SK-N-MC (cell line): ENCODE measurements around the gene RAD23A.
"Not testable (repeated sequence)": the region's sequence is repeated elsewhere in the genome, so short reads cannot be mapped to it uniquely, and the experiment has no call there.

Experiments
- DNase-seq: peaks from one replicate; pipeline ENCODE4 v3.0.0-alpha.2; 2011; ENCODE audit warnings: low read depth, low spot score
- H3K27ac ChIP-seq: fragments of 200-600 bp; sonication (generic); 2 replicates; pipeline ENCODE4 v1.5.1; 2016; ENCODE audit warnings: mixed run types
- H3K36me3 ChIP-seq: fragments of 200-600 bp; sonication (generic); 2 replicates; pipeline ENCODE4 v1.6.1; 2017; ENCODE audit warnings: antibody characterized with exemption, low read length, mixed read lengths; ENCODE audit not compliant: insufficient read depth
- H3K4me3 ChIP-seq: fragments of 200-600 bp; sonication (generic); 2 replicates; pipeline ENCODE4 v1.5.1; 2016
- H3K9ac ChIP-seq: fragments of 200-600 bp; sonication (generic); 2 replicates; pipeline ENCODE4 v1.8.0; 2017; ENCODE audit warnings: mixed run types, mixed read lengths; ENCODE audit not compliant: insufficient read length
- H3K9me3 ChIP-seq: fragments of 200-600 bp; sonication (generic); 2 replicates; pipeline ENCODE4 v1.6.1; 2017; ENCODE audit warnings: low read depth, mild to moderate bottlenecking, antibody characterized with exemption, low read length, moderate library complexity, mixed read lengths
- EZH2 ChIP-seq: fragments of 200-600 bp; sonication (generic); IDR thresholded peaks from one replicate; pipeline ENCODE4 v1.6.1; 2017; ENCODE audit warnings: antibody characterized with exemption
- FOXP2 ChIP-seq: optimal IDR thresholded peaks from 2 replicates; pipeline ENCODE3; 2011; ENCODE audit warnings: mild to moderate bottlenecking, moderate library complexity; ENCODE audit not compliant: insufficient read depth; ENCODE audit errors: extremely low read length, control extremely low read depth
- POLR2AphosphoS5 ChIP-seq: IDR thresholded peaks from 2 replicates; pipeline ENCODE4 v1.6.1; 2012; ENCODE audit warnings: mild to moderate bottlenecking, low read depth, low read length, borderline replicate concordance

Gene RAD23A

DNA sequence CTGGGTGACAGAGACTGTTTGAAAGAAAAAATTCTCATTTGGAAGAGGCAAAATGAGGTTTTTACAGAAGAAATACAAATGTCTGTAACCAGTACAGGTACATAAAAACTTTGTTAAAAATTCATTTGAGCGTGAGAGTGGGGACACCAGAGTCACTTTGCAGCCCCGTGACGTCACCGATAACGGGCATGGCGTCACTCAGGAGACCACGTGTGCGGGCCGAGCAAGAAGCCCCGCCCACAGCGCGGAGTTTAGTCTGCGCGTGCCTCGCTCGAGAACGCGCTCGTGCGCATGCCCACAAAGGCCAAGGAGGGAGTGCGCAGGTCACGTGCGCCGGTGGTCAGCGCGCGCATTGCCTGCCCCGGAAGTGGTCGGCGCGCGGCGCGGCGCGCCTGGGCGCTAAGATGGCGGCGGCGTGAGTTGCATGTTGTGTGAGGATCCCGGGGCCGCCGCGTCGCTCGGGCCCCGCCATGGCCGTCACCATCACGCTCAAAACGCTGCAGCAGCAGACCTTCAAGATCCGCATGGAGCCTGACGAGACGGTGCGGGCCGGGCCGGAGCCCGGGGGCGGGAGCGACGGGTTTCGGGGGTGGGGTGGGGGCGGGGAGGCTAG, at the start of gene RAD23A:
Gene RAD23A, plus strand, starts transcription at position 384 of the 613 bp plus-strand sequence. Its CDS starts 87 bp downstream, at position 471.
- Histone ChIP-seq H3K9ac (peak within 1 kb of the TSS; percentile 91), H3K27ac (peak within 1 kb of the TSS; percentile 94), H3K9me3 (no peaks in the 10 kb centered on the region), H3K36me3 (peaks cover 86% of the 10 kb centered on the region), H3K4me3 (peak within 1 kb of the TSS; percentile 83)
- TF ChIP-seq EZH2 (no peak), POLR2AphosphoS5 (peak; percentile 92), FOXP2 (no peak)
- DNase-seq: peak; percentile 91

DNA sequence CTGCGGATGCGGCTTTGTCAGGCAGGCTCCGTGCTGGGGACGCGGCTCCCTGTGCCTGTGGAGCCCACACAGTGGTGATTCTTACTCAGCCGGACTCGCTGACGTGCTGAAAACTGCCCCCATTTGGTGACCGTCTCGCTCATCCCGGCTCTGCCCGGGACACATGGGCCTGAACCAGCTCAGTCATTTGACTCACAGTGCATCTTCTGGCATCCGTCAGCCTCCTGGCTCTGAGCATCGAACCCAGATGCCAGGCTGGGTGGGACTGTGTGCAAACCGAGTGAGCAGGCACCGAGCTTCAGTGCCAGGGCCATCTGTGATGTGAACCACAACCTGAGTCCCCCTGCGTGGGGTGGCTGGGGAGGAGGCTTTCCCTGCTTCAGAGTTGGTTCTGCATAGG, 49.2 kb upstream of the RAD23A start:
- H3K36me3 ChIP-seq: no peaks in the 10 kb centered on the region
- no peaks in the 10 kb centered on the region for H3K9me3 ChIP-seq
- H3K4me3 ChIP-seq: no peak overlapping the region
- no peak for TF ChIP-seq FOXP2
- TF ChIP-seq EZH2: no peak
- no peak for TF ChIP-seq POLR2AphosphoS5
- DNase-seq: no peak
- H3K27ac ChIP-seq: no peak overlapping the region
- no peak overlapping the region for H3K9ac ChIP-seq

DNA sequence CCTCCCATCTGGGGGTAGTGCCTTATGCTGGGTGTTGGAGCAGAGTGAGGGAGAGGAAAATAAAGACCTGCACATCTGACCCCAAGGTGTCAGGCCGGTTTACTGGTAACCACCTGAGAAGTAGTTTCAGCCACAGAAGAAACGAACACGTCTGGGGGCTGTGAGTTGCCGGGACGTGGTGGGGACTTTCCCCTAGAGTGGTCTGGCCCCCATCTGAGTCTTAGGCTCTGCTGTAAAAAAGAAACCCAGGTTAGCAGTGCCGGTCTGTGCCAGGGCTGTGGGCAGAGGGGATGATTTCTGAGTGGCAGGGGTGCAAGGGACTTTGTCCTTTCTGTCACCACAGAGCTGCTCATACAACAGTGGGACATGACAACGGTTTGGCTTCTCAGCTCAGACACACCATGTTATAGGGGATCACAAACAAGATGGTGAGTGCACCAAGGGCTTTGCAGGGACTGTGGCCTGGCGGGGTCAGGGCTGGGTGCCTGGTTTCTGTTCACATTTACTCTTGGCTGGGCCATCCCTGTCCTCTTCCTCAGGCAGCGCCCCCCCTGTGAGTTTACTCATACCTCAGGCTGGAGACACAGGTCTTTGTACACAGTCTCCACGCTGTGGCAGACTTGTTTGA, 45.7 kb upstream of the RAD23A start:
- H3K27ac ChIP-seq: no peak overlapping the region
- no peak overlapping the region for H3K9ac ChIP-seq
- TF ChIP-seq POLR2AphosphoS5: no peak
- TF ChIP-seq EZH2: no peak
- no peak for TF ChIP-seq FOXP2
- H3K4me3 ChIP-seq: no peak overlapping the region
- no peak for DNase-seq
- H3K9me3 ChIP-seq: no peaks in the 10 kb centered on the region
- no peaks in the 10 kb centered on the region for H3K36me3 ChIP-seq

DNA sequence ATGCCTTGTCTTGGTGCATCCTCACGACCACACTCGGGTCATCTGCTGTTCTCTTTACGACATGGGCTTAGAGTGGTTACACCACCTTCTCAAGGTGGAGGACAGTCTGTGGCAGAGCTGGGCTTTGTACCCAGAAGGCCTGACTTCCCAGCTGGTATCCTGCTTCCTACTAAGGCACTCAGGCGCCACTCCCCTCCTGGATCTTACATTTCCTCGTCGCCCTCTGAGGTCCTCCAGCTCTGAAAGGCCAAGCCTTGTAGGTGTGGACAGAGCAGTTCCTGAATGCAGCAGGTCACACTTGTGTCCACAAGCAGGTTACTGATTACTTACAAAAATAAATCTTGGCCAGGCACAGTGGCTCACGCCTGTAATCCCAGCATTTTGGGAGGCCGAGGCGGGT, 38.5 kb upstream of the RAD23A start:
- Histone ChIP-seq H3K9me3 (no peaks in the 10 kb centered on the region), H3K36me3 (no peaks in the 10 kb centered on the region), H3K9ac (no peak overlapping the region), H3K4me3 (no peak overlapping the region), H3K27ac (no peak overlapping the region)
- TF ChIP-seq FOXP2 (no peak), POLR2AphosphoS5 (no peak), EZH2 (no peak)
- no peak for DNase-seq

DNA sequence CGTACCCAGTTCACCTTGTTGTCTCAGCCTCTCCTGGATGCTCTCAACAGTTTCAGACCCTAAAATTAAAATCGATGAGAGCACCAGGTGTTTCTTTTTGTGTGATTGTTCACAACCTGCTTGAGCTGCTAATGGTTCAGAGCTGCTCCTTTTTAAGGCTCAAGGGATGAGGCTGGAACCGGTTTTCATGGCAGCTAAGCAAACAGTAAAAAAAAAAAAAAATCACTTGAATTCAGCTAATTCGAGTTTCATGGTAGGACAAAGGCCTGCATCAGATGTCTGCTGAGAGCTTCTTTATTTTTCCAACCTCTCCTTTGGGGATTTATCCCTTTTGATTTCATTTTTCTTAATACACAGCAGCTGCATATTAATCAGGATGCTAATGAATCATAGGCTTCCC, 33.1 kb upstream of the RAD23A start:
- TF ChIP-seq EZH2 (no peak), POLR2AphosphoS5 (no peak), FOXP2 (no peak)
- no peaks in the 10 kb centered on the region for H3K36me3 ChIP-seq
- H3K4me3 ChIP-seq: no peak overlapping the region
- H3K9ac ChIP-seq: no peak overlapping the region
- no peaks in the 10 kb centered on the region for H3K9me3 ChIP-seq
- DNase-seq: no peak
- peak overlapping the region; percentile 14; the same call in 1 of the 2 replicates for H3K27ac ChIP-seq

DNA sequence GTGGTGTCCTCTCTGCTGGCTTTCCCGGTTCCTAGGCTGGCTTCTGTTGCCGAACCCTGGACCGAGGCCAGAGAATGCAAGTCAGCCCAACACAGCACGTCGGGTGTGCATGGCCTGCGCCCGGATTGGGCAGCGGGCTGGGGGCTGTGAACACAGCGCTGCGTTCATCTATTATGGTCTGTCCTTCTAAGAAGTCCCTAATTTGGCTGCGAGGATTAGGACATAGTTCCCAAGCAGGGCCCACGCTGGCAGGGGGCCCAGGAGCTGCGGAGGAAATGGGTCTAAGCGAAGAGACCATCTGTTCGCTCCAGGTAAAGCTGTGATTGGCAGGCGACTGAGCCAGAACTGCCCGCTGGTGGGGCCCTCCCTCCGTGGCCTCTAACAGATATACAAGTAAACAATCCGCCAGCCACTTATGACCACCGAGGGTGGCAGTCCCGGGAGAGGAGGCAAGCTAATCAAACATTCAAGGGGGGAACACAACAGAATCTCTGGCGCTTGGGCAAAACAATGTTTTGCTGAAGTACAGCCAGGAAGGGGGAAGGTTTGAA, 32.6 kb upstream of the RAD23A start:
- TF ChIP-seq EZH2 (no peak), POLR2AphosphoS5 (no peak), FOXP2 (no peak)
- Histone ChIP-seq H3K27ac (peak overlapping the region; percentile 14), H3K4me3 (no peak overlapping the region), H3K9me3 (no peaks in the 10 kb centered on the region), H3K9ac (peak overlapping the region; percentile 11), H3K36me3 (no peaks in the 10 kb centered on the region)
- DNase-seq: no peak

DNA sequence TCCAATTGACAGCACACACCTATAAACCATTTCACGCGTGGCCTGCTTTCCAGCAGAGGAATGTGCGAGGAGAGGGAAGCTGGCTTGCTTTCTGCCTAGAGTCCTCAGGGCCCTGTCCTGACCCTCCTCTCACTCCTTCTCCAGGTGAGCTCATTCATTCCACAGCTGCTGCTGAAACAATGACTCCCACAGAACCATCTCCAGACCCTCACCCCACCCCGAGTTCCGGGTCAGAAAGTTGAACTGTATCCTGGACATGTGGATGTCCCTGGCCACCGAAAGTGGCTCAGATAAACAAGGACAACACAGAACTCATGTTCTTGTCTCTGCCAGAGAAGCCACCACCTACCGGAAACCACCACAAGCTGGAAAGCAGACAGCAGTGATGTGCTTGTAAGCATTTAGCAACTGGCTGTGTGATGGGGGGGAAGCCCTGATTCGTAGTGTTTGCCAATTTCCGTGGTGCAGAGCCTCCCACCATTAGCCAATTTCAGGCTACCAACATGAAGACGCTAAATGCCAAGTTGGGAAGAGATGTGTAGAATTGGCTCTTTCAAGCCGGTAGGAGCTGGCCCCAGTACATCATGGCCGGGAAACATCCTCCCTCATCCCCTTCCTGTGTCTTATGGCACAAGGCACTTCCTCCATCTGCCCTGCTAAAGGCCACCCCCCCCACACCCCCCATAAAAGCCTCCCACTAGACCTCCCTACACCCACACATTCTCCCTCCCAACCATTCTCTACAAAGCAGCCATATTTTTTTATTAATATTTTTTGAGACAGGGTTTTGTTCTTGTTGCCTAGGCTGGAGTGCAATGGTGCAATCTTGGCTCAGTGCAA, 31.6 kb upstream of the RAD23A start:
- TF ChIP-seq POLR2AphosphoS5 (no peak), EZH2 (no peak), FOXP2 (no peak)
- DNase-seq: no peak
- H3K36me3 ChIP-seq: no peaks in the 10 kb centered on the region
- H3K4me3 ChIP-seq: no peak overlapping the region
- no peak overlapping the region for H3K27ac ChIP-seq
- H3K9ac ChIP-seq: no peak overlapping the region
- no peaks in the 10 kb centered on the region for H3K9me3 ChIP-seq

DNA sequence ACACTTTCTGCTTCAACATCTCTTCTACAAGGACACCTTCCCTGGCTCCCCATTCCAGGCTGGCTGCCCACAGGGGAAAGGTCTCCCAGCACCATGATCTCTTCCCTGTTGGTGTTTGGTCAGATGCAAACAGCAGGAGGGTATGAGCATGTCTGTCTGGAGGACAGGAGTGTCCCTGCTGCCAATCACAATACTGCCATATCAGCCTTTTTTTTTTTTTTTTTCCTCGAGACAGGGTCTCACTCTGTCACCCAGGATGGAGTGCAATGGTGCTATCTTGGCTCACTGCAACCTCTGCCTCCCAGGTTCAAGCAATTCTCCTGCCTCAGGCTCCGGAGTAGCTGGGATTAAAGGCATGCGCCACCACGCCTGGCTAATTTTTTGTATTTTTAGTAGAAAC, 29.8 kb upstream of the RAD23A start:
- H3K27ac ChIP-seq, H3K9me3 ChIP-seq, H3K9ac ChIP-seq, DNase-seq, H3K4me3 ChIP-seq, H3K36me3 ChIP-seq: not testable (repeated sequence)
